Heart right ventricle (tissue), 16 donors: ENCODE data around the gene ENOPH1. TPM values are rescaled to one million over a fixed set of nuclear protein-coding genes. Genes with fewer than 3 reads are reported as not detected.

Experiments
- ATAC-seq, 8 donors: fragments of 200-7000 bp; cut with Tn5 transposase; one replicate each; pipeline ENCODE4 v1.9.1; 2020; ENCODE audit warnings: mild to moderate bottlenecking in 8 of 8, moderate library complexity in 8 of 8, moderate number of reproducible peaks in 1 of 8
- DNase-seq, 2 donors: peaks; one replicate each; pipeline ENCODE4 v3.0.0-alpha.2; 2020
- H3K27ac ChIP-seq, 10 donors: fragments of 200-600 bp; sonication (generic) in 2 of 10; one replicate each; pipeline versions ENCODE4 v1.5.0 to v1.8.0; 2020 to 2022; ENCODE audit warnings: mild to moderate bottlenecking in 3 of 10
- H3K27me3 ChIP-seq, 7 donors: fragments of 200-600 bp; one replicate each; pipeline ENCODE4 v1.8.0; 2021 to 2022; ENCODE audit warnings: mild to moderate bottlenecking in 2 of 7
- H3K36me3 ChIP-seq, 9 donors: fragments of 200-600 bp; sonication (generic) in 1 of 9; one replicate each; pipeline versions ENCODE4 v1.5.0 to v1.8.0; 2020 to 2022; ENCODE audit warnings: mild to moderate bottlenecking in 2 of 9
- H3K4me1 ChIP-seq, 9 donors: fragments of 200-600 bp; sonication (generic) in 1 of 9; one replicate each; pipeline versions ENCODE4 v1.5.0 to v1.8.0; 2020 to 2022; ENCODE audit warnings: mild to moderate bottlenecking in 4 of 9
- H3K4me3 ChIP-seq, 10 donors: fragments of 200-600 bp; sonication (generic) in 2 of 10; one replicate each; pipeline versions ENCODE4 v1.5.0 to v1.8.0; 2020 to 2022; ENCODE audit warnings: mild to moderate bottlenecking in 7 of 10, moderate library complexity in 2 of 10
- H3K9me3 ChIP-seq, 11 donors: fragments of 200-600 bp in 10 of 11; sonication (generic) in 2 of 11; one replicate each; pipeline versions ENCODE4 v1.5.0 to v1.8.0; 2013 to 2022; ENCODE audit warnings: mild to moderate bottlenecking in 2 of 11, control low read depth in 1 of 11, moderate library complexity in 1 of 11
- CTCF ChIP-seq, 9 donors: fragments of 200-600 bp; sonication (generic) in 2 of 9; IDR thresholded peaks; one replicate each; pipeline versions ENCODE4 v1.5.0 to v1.8.0; 2021 to 2022; ENCODE audit warnings: antibody characterized with exemption in 9 of 9, mild to moderate bottlenecking in 5 of 9, moderate library complexity in 1 of 9
- WGBS, 2 donors: extraction: QIAGEN DNeasy Blood & Tissue Kit; methylation state at CpG; one replicate each; pipeline ENCODE4 v1.1.7; 2013; ENCODE audit warnings: inconsistent platforms in 1 of 2; 5-methylcytosine and 5-hydroxymethylcytosine counted together
- intact Hi-C, 10 donors: fragments of 100-400 bp; cut with DNase I; formaldehyde crosslinking; loops; one replicate each; pipeline versions ENCODE4 v1.11.1 to v1.14.2; 2022
- long read RNA-seq, 3 donors: library from polyadenylated mRNA; unstranded; transcript quantifications; one replicate each; pipeline ENCODE4 v2.0.0, GENCODE V29; 2020 to 2021
- polyA plus RNA-seq, 2 donors: library from polyadenylated mRNA; stranded (reverse); fragments of 200-250 nt; gene quantifications; one replicate each; pipeline ENCODE4 v1.2.3, GENCODE V29; 2013
- total RNA-seq, 10 donors: library from RNA; stranded (reverse); fragmentation: NEBNext Ultra II Directional in 3 of 10; extraction: Animal tissue kit (Norgen Biotek cat#: 25700) in 3 of 10; gene quantifications; one replicate each; pipeline versions ENCODE4 v1.2.1 to v1.2.4, GENCODE V29; 2021 to 2023
- donor health status: Arrhythmogenic right ventricular cardiomyopathy.
- donor health status: ischemic (EF 13 %, LVEDD 7.1; RV severe dilation, severe dysfunction).
- donor health status: healthy with polysubstance abuse.
- donor health status: DM: no; HTN: yes; CAD: no.
- donor health status: DM: no; HTN: no; CAD: no.
- donor health status: ischemic (EF 25% LVEDD 6.9; RV normal size, moderate dysfunction).
- donor health status: ischemic (EF 25% LVEDD 5.7; RV mildly dilated, moderate dysfunction).
- donor health status: healthy.
- donor health status: DM: yes; HTN: yes; CAD: no.
- donor health status: Ischemic cardiomyopathy.
- donor health status: ischemic (EF 35%, LVEDD 5.7; RV mildly dilated, moderate dysfunction).
- donor health status: nonischemic (EF 11% LVEDD 7.7; RV severe dilation, severe dysfunction).
- donor health status: DM: yes; HTN: yes; CAD: no.
- donor health status: PGD.
- donor health status: ischemic (EF 29% LVEDD 5.4; RV normal size, mild dysfunction).
- donor health status: nonischemic (EF 23%, LVEDD 6.1; RV moderate dilation, normal function).

The ENOPH1 gene
- total RNA-seq = 10 to 100 TPM; 13.9 to 18.5 (median 16.3) TPM
- polyA plus RNA-seq = 10 to 100 TPM; 22.6 to 28.1 TPM
- long read RNA-seq, donor 1, transcript ENOPH1-201 (6 exons, 2,025 nt) = major isoform, 39 of 43 reads
- long read RNA-seq, donor 1, partial matches to known transcripts = 0 of 43 reads
- long read RNA-seq, donor 1, other reads (novel, unspliced or antisense) = 1 of 43 reads
- long read RNA-seq, donor 2, transcript ENOPH1-201 (6 exons, 2,025 nt) = major isoform, 41 of 45 reads
- long read RNA-seq, donor 2, partial matches to known transcripts = 2 of 45 reads
- long read RNA-seq, donor 2, other reads (novel, unspliced or antisense) = 1 of 45 reads
- long read RNA-seq, donor 3, transcript ENOPH1-202 (5 exons, 1,689 nt) = minor isoform, 8 of 160 reads
- long read RNA-seq, donor 3, transcript ENOPH1-201 (6 exons, 2,025 nt) = major isoform, 130 of 160 reads
- long read RNA-seq, donor 3, transcript ENOPH1-203 (6 exons, 1,874 nt) = minor isoform, 12 of 160 reads
- long read RNA-seq, donor 3, partial matches to known transcripts = 4 of 160 reads
- long read RNA-seq, donor 3, other reads (novel, unspliced or antisense) = 6 of 160 reads

GRCh38 chr4:82430193-82430963 lies at the start of gene ENOPH1, which contains the start of gene HNRNPDL:
Gene ENOPH1, plus strand, starts transcription at chr4:82430590. Its CDS starts 240 bp downstream, at chr4:82430830.
Gene HNRNPDL, minus strand, starts transcription at chr4:82430462. Its CDS starts 772 bp downstream, at chr4:82429690.
- DNase-seq (peak; percentile 94 to 96), ATAC-seq (peak; percentile 87 to 92 (median 89))
- H3K4me3 ChIP-seq = peak within 1 kb of the TSS; percentile 80 to 96 (median 89)
- H3K27ac ChIP-seq = peak within 1 kb of the TSS; percentile 89 to 99 (median 98)
- TF ChIP-seq CTCF (IDR thresholded peaks at IDR 0.05) = no peak
- H3K27me3 ChIP-seq = no peaks in the 10 kb centered on the region
- H3K9me3 ChIP-seq = no peaks in the 10 kb centered on the region
- peaks cover 0 to 42% (median 23%) of the 10 kb centered on the region in 9 donors for H3K36me3 ChIP-seq
- 0 to 1% methylated on average over 82 to 83 of the region's 83 CpGs for WGBS, 2 donors
- H3K4me1 ChIP-seq = peaks cover 10 to 59% (median 44%) of the 10 kb centered on the region in 9 donors
- intact Hi-C loops = loop anchor here in 4 of 10 donors (5.0 to 10.0 kb wide), 4 partner anchors 58 to 584 kb away; partner anchors contain the start of genes HNRNPD (in 1 of the 4), LIN54 (in 1 of the 4) and SEC31A (in 1 of the 4)

GRCh38 chr4:82380831-82381230 lies 49.6 kb upstream of the ENOPH1 start:
- Histone ChIP-seq H3K27me3 (no peaks in the 10 kb centered on the region), H3K36me3 (peaks cover 0 to 5% (median 0%) of the 10 kb centered on the region in 9 donors), H3K4me1 (peaks cover 3 to 39% (median 14%) of the 10 kb centered on the region in 9 donors), H3K4me3 (peak overlapping the region in 1 of 10 donors; percentile 3), H3K9me3 (no peaks in the 10 kb centered on the region), H3K27ac (peak overlapping the region in 8 of 10 donors; percentile 9 to 72 (median 48))
- TF ChIP-seq CTCF (IDR thresholded peaks at IDR 0.05) = no peak
- WGBS, 2 donors = 94 to 95% methylated on average over 4 of the region's 4 CpGs
- intact Hi-C loops = no loop called here
- DNase-seq = no peak
- peak in 6 of 8 donors; percentile 10 to 40 (median 18) for ATAC-seq

GRCh38 chr4:82381235-82381634 lies 49.2 kb upstream of the ENOPH1 start:
- no peak overlapping the region for H3K4me3 ChIP-seq
- no peaks in the 10 kb centered on the region for H3K9me3 ChIP-seq
- WGBS, 2 donors = 77 to 90% methylated on average over 3 of the region's 3 CpGs
- peak in 6 of 8 donors; percentile 34 to 77 (median 52) for ATAC-seq
- H3K27me3 ChIP-seq = no peaks in the 10 kb centered on the region
- no peak for TF ChIP-seq CTCF (IDR thresholded peaks at IDR 0.05)
- peaks cover 0 to 35% (median 14%) of the 10 kb centered on the region in 9 donors for H3K4me1 ChIP-seq
- no peak for DNase-seq
- intact Hi-C loops = no loop called here
- peaks cover 0 to 5% (median 0%) of the 10 kb centered on the region in 9 donors for H3K36me3 ChIP-seq
- peak overlapping the region in 8 of 10 donors; percentile 9 to 72 (median 48) for H3K27ac ChIP-seq
